Measurements from ENCODE around the gene ADCY7.
A peak's percentile ranks its signal among the peaks of the same experiment; 100 is the strongest.

ADCY7 gene

GRCh38 chr16:50300942-50301625, 34.7 kb downstream of the ADCY7 start:
- DNase-seq, result no peak

- no peak for DNase-seq
These were observed 35.5 kb downstream of the ADCY7 start for GRCh38 chr16:50301626-50302471.

DNA sequence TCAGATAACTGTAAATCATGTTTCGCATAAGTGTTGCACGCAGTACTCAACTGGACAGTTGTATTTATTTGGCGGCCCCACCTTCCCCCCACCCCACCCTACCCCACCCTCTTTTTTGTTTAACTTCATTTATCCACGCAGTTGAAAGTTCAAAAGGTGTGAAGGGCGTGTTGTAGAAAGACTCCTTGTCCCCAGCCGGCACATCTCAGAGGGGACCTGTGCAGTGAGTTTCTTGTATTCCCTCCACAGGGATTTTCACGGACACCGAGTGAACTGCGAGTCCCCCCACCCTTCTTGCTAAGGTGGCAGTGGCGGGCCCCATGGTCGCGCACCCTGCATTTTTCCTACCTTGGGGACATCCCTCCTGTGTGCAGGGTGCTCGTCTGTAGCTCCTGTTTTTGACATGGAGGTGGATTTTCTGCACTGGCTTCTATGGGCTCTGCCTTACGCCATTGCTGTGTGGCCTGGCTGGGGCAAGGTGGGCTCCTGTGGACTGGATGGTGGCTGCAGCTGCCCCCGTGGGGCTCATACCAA, 36.2 kb downstream of the ADCY7 start:
- no peak for DNase-seq

DNA sequence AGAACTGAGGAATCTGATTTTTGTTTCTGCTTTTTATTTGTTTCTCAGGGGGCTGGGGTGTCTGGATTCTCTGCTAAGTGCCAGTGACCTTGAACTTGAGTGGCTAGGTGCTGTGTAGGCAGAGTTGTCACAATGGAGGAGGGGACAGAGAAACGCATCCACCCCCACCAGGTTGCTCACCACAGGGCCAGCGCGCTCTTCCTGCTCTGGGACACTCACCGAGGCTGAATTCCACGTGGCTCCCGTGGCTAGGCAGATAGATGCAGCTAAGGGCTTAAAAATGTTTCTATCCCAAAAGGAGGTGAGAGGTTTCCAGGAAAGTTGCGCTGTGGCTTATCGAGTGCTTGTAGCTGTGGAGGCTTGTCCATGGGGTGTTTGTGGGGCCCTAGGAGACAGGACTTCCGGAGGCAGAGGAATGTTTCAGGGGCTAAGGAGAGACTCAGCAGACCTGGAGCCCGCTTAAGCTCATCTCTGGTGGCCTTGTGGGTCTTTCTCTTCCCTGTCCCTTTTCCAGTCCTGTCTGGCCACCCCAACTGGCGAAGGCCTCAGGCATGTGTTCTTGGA, 36.8 kb downstream of the ADCY7 start:
- no peak for DNase-seq

- DNase-seq, result no peak
These were observed 37.5 kb downstream of the ADCY7 start for GRCh38 chr16:50303605-50304466.

DNA sequence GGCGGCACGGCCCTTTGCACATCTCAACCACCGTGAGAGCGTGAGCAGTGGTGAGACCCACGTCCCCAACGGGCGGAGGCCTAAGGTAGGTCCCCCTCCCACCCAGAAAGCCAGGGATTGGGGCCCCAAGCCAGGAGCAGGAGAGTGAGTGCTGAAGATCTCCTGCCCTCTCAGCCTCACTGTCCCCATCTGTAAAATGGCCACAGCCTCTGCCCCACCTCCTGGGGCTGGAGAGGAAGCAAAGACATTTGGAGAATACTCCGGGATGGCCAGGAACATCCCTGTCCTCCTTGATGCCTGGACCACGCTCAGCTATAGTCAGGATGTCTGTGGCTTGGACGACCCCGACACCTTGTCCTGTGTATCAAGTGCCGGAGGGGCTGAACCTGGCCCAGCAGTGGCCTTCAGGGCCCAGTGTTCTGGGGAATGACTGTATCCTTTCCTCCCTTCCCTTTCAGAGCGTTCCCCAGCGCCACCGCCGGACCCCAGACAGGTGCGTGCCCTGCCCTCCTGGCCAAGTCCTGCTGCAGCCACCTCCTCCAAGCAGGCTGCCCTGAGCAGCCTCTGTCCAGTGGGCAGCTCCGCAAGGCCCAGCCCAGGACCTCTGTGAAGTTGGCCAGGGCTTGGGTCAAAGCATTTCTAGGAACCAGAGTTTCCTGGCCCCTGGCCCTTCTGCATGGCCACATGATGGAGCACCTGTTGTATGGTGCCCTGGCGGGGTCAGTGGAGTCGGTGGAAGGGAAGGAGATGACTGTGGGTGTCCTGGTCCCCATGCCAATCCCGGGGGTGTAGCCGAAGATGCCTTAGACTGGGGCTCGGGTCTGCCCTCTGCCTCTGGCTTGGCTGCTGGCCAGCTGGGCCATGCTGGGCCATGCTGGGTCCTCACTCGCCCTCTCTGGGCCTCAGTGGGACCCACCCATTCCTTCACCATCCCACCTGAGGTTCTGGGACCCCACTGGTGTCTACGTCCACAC, 38.4 kb downstream of the ADCY7 start:
- no peak for DNase-seq

GRCh38 chr16:50305441-50306061, 39.2 kb downstream of the ADCY7 start:
- DNase-seq, result no peak

GRCh38 chr16:50306287-50306686, 39.9 kb downstream of the ADCY7 start:
- DNase-seq, result no peak

- DNase-seq, result no peak
These were observed 42.0 kb downstream of the ADCY7 start for GRCh38 chr16:50308237-50308965.

DNA sequence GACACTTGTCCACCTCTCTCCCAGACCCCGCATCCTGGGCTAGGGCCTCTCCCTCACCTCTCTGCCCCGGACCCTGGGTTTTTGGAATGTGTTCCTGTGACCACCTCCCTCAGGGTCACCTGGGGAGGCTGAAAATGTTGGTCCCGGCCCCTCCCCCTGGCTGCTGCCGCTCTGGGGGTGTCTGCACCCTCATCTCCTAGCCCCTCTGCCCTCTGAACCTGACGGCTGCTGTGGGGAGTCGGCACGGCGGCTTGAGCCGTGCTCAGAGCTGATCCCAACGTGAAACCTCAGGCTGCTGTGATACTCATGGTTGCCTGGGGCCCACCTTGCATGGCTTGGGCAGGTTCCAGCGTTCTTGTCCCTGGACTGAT, 42.8 kb downstream of the ADCY7 start:
- DNase-seq, result no peak

DNA sequence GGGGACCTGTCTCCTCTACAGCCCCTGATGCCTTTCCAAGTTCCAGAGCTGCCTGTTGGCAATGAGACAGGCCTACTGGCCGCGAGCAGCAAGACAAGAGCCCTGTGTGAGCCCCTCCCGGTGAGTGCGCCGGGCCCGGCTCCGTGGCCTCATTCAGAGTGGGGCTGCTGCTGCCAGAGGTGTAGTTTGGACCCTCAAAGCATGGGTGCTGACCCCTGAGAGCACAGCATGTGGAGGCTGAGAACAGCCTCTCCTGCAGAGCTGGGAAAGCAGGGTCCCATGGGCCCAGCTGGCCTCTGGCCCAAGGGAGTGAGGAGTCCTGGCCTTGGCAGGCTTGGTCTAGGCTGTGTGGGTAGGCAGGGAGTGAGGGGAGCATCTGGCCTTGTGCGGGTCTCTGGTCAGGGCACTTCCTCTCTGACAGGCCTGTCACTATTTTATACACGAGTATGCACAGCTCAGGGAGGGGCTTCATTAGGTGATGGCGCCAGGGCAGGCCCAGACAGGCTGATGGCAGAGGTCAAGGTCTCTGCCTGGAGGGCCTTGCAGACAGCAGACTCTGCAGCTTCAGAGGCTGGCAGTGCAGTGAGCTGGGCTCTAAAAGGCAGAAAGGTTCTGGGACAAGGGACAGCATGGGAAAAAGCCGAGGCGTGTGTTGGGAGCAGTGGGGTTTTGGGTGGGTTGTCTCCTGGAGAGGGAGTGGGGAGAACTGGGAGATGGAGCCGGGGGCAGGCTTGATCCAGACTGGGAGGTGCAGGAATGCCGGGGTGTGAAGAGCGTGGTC, 43.4 kb downstream of the ADCY7 start:
- DNase-seq, result no peak

- DNase-seq, result no peak
These were observed 44.2 kb downstream of the ADCY7 start for GRCh38 chr16:50310308-50311133.

DNA sequence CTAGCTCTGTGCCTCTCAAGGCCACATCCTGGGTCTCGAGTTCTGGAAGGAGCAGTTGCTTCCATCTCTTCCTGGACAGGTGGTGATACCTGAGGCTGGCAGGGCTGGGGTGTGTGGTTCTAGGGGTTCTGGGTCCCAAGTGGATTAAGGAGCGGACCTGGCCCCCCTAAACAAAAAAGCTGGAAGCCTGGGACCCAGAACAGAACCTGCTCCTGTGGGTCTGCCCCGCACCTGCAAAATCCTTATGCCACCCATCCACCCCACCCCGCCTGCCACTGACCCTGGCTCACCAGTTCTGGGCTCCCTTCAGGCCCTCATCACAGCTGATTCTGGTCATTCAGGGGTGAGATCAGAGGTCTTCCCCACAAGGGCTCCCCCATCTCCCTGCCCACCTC, 44.8 kb downstream of the ADCY7 start:
- DNase-seq, result no peak

DNA sequence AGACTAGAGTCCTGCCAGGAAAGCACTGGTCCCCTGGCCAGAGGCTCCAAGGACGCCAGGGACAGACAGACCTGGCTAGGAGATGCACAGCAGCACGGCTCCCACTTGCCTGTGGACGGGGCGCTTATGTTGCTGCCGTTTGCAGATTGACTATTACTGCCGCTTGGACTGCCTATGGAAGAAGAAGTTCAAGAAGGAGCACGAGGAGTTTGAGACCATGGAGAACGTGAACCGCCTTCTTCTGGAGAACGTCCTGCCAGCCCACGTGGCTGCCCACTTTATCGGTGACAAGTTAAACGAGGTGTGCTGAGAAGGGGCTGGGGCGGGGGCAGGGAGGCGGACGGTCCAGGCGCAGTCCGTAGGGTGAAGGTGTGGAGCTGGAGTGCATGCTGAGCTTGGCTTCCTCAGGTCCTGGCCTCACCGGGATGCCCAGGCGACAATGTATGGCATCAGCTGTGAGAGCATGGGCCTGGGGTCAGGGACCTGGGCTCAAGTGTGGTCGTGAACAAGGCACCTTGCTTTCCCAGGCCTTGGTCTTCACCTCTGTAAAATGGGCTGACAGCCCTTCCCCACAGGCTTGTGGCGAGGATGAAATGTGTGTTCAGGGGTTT, 45.6 kb downstream of the ADCY7 start:
- no peak for DNase-seq

DNA sequence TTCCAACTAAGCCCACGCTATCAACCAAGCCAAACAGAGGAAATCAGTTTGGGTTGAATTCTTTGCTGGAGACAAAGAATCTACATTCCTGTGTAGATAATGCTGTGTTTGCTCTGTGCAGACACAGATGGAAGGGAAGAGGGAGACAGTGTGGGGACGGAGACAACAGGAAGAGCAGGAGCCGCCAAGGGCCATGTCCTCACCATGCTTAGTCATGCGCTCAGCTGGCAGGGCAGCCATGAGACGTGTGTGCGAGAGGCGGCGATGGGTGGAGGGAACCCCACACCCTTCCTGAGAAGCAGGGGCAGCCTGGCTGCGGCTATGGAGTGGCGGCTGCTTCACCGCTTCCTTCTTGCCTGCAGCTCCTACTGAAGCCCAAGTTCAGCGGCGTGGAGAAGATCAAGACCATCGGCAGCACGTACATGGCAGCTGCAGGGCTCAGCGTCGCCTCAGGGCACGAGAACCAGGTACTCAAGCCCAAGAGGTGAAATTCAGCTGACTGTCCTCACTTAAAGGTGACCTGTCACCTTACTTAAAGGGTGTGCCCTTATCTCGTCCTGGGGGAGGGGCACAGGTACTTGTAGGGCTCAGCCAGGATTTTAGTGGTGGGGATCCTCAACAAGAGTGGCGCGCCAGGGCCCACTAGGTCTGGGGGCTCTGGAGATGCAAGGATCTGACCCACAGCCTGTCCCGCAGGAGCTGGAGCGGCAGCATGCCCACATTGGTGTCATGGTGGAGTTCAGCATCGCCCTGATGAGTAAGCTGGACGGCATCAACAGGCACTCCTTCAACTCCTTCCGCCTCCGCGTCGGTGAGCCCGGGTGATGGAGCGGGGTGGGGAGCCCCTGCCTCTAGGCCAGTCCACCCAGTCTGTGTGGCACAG, 47.5 kb downstream of the ADCY7 start:
- peak; percentile 42 for DNase-seq

DNA sequence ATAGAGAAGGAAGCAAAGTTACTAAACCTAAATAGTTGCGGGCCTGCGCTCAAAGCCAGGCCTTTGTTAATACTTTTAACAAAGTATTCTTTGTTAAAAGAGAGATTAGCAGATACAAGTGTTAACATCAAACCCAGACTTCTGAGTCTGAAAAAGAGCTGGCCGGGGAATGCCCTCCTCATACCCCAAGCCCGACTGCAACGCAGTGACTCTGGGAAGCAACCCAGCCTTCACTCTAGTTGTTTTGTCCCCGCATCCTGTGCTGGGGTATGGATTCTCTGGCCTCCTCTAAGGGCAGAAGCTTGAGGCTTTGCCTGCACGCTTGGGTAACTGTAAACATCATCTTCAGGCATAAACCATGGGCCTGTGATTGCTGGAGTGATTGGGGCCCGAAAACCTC, 48.3 kb downstream of the ADCY7 start:
- no peak for DNase-seq

GRCh38 chr16:50315346-50315997, 49.1 kb downstream of the ADCY7 start:
- no peak for DNase-seq

Measured in stimulated activated CD4-positive, alpha-beta T cell treated with anti-CD3 and anti-CD28 coated beads, Interleukin-4, amount 100 ng/mL, for 1 hour (primary cell).